Thyroid gland (tissue), 4 donors: Measurements from ENCODE around the gene PLAGL2. TPM values are rescaled to one million over a fixed set of nuclear protein-coding genes. Genes with fewer than 3 reads are reported as not detected.

Experiments used
- DNase-seq, 2 donors: peaks; one replicate each; pipeline ENCODE4 v3.0.0-alpha.2; 2019
- H3K27ac ChIP-seq, 3 donors: fragments of 200-600 bp; sonication (generic); 1 replicate in 2 of 3; 2 replicates in 1 of 3; pipeline ENCODE4 v1.5.1; 2016 to 2019; ENCODE audit warnings: mild to moderate bottlenecking in 1 of 3, moderate library complexity in 1 of 3
- H3K27me3 ChIP-seq: fragments of 200-600 bp; sonication (generic); one replicate; pipeline ENCODE4 v1.5.1; 2019
- H3K36me3 ChIP-seq, 2 donors: fragments of 200-600 bp; sonication (generic); one replicate each; pipeline ENCODE4 v1.5.1; 2016 to 2019
- H3K4me1 ChIP-seq, 2 donors: fragments of 200-600 bp; sonication (generic); one replicate each; pipeline ENCODE4 v1.5.1; 2017 to 2019
- H3K4me3 ChIP-seq, 3 donors: fragments of 200-600 bp; sonication (generic); replicated peaks in 1 of 3; 1 replicate in 2 of 3; 2 replicates in 1 of 3; pipeline ENCODE4 v1.5.1; 2016; ENCODE audit warnings: mild to moderate bottlenecking in 1 of 3
- H3K9me3 ChIP-seq: fragments of 200-600 bp; sonication (generic); one replicate; pipeline ENCODE4 v1.5.1; 2017
- POLR2A ChIP-seq, 2 donors: fragments of 450-650 bp; IDR thresholded peaks; one replicate each; pipeline ENCODE4 v1.6.1; 2017; ENCODE audit warnings: antibody characterized with exemption in 2 of 2, mild to moderate bottlenecking in 2 of 2, moderate library complexity in 1 of 2
- WGBS, 2 donors: methylation state at CpG; one replicate each; pipeline ENCODE4 v1.1.5; 2017; 5-methylcytosine and 5-hydroxymethylcytosine counted together
- intact Hi-C: fragments of 100-400 bp; cut with DNase I; formaldehyde crosslinking; loops from one replicate; pipeline ENCODE4 v1.15.1; 2023
- total RNA-seq, 4 donors: library from RNA; depleted of rRNA; stranded (reverse); fragments of >200 nt; gene quantifications; one replicate each; pipeline ENCODE4 v1.2.3, GENCODE V29; 2016
- TF ChIP-seq, protein P1 (sequence below), 6 experiments: fragments of 200-600 bp in 3 of 6; fragments of 450-650 bp in 3 of 6; sonication (generic) in 3 of 6; IDR thresholded peaks; one replicate each; pipeline ENCODE4 v1.5.1; 2016 to 2019; ENCODE audit warnings: antibody characterized with exemption in 6 of 6, mild to moderate bottlenecking in 2 of 6, inconsistent platforms in 1 of 6, moderate library complexity in 1 of 6

Gene PLAGL2
- total RNA-seq, 4 donors from 2014 or later: 6.5 to 11.7 (median 7.3) TPM

DNA sequence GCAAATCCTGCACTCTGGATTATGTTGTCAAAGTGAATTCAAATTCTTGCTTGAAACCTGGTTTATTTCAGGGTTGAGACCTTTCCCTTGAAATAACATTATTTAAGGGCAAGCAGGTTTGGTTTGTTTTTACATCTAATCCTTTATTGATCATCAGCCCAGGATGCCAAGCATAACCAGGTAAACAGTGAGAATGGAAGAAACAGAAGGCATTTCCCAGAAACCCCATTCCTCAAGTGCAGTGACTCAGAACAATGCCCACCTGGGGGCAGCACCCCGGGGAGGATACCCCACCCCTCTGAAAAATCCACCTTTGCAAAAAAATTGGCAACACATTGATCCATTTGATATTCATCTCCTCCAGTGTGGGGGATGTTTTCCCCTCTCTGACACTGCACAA lies 32.7 kb upstream of the PLAGL2 start:
- Histone ChIP-seq H3K4me3 (no peak overlapping the region), H3K27ac (peak overlapping the region; percentile 13 to 70 (median 46)), H3K4me1 (peaks cover 29 to 43% of the 10 kb centered on the region in 2 donors), H3K36me3 (peaks cover 3 to 4% of the 10 kb centered on the region in 2 donors), H3K9me3 (no peaks in the 10 kb centered on the region), H3K27me3 (no peaks in the 10 kb centered on the region)
- WGBS, 2 donors: 0 to 22% methylated on average over 1 of the region's 1 CpG
- TF ChIP-seq POLR2A (IDR thresholded peaks at IDR 0.05): no peak
- intact Hi-C loops: no loop called here
- DNase-seq: peak in 1 of 2 donors; percentile 6

DNA sequence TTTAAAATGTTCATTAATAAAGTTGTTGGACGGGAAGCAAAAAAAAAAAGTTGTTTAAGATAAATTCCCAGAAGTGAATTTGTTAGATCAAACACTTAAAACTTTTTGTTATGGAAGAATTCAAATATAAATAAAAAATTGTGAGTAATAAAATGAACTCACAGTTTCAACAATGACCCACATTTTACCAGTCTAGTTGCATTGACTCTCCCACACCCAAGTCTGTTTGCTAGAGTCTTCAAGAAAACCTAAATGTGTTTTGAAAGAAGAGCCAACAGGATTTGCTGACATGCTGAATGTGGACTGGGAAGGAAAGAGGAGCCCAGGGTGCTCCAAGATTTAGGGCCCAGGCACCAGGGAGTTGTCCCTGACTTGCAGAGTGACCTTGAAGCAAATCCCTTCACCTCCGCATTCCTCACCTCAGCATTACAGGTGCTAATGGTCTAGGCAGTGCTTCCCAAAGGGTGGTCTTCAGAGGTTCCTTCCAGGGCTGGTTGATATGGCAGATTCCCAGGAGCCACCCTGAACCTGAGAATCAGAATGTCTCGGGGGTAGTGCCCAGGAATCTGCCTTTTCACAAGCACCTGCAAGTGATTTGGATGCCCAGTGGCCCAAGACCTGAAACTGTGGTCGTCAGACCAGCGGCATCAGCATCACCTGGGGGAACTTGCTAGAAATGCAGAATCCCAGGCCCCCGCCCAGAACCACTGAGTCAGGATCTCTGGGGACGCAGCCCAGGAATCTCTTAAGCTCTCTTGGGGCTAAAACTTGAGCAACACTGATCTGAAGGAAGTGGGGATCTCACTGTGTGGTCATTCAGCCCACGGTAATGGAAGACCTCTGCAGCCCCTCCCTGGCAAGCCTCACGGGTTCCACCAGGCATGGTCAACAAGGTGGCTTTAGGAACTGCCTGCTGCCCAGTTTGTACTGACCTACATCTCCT lies 31.2 kb upstream of the PLAGL2 start:
- TF ChIP-seq, protein P1, sequence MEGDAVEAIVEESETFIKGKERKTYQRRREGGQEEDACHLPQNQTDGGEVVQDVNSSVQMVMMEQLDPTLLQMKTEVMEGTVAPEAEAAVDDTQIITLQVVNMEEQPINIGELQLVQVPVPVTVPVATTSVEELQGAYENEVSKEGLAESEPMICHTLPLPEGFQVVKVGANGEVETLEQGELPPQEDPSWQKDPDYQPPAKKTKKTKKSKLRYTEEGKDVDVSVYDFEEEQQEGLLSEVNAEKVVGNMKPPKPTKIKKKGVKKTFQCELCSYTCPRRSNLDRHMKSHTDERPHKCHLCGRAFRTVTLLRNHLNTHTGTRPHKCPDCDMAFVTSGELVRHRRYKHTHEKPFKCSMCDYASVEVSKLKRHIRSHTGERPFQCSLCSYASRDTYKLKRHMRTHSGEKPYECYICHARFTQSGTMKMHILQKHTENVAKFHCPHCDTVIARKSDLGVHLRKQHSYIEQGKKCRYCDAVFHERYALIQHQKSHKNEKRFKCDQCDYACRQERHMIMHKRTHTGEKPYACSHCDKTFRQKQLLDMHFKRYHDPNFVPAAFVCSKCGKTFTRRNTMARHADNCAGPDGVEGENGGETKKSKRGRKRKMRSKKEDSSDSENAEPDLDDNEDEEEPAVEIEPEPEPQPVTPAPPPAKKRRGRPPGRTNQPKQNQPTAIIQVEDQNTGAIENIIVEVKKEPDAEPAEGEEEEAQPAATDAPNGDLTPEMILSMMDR (IDR thresholded peaks at IDR 0.05): no peak
- TF ChIP-seq POLR2A (IDR thresholded peaks at IDR 0.05): no peak
- DNase-seq: no peak
- Histone ChIP-seq H3K27me3 (no peaks in the 10 kb centered on the region), H3K36me3 (peaks cover 12 to 13% of the 10 kb centered on the region in 2 donors), H3K4me1 (peaks cover 29 to 43% of the 10 kb centered on the region in 2 donors), H3K4me3 (no peak overlapping the region), H3K9me3 (no peaks in the 10 kb centered on the region), H3K27ac (peak overlapping the region; percentile 15 to 70 (median 46))
- WGBS, 2 donors: 85 to 90% methylated on average over 3 to 5 of the region's 9 CpGs
- intact Hi-C loops: no loop called here

DNA sequence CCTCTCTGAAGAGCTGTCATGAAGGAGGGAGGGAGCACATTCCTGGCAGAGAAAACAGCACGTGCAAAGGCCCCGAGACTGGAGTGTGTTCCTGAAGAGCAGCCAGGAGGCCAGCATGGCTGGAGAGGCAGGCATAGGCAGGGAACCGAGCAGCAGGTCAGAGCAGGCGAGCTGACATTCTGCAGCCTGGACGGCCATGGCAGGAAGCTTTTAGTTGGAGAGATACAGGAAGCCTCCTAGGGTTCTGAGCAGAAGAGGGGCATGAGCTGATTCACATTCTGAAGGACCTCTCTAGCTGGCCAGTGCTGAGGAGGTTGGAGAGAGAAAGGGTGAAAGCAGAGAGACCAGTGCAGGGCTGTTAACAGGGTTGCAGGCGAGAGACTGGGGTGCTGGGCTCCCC lies 29.9 kb upstream of the PLAGL2 start:
- Histone ChIP-seq H3K27me3 (no peaks in the 10 kb centered on the region), H3K4me1 (peaks cover 29 to 43% of the 10 kb centered on the region in 2 donors), H3K9me3 (no peaks in the 10 kb centered on the region), H3K27ac (peak overlapping the region in 1 of 3 donors; percentile 46), H3K4me3 (no peak overlapping the region), H3K36me3 (peaks cover 17 to 21% of the 10 kb centered on the region in 2 donors)
- TF ChIP-seq, protein P1 (IDR thresholded peaks at IDR 0.05): no peak
- TF ChIP-seq POLR2A (IDR thresholded peaks at IDR 0.05): no peak
- DNase-seq: peak in 1 of 2 donors; percentile 12
- 78 to 92% methylated on average over 6 of the region's 6 CpGs for WGBS, 2 donors
- intact Hi-C loops: no loop called here

DNA sequence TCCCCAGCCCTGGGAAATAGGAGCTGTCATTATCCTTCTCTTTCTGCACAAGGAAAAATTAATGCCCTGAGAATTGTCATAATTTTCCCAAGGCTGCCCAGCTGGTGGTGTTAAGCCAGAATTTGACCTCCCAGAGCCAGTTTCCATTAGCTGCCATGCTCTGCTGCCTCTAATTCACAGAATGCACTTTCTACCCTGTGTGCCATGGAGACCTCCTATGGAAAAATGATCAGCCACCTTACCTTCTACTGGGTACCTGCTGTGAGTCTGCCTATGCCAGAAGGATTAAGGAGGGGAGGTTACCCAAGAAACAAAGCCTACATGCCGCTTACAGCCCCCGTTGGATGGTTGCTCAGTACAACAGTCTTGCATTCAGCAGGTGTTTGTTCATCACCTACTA lies 29.3 kb upstream of the PLAGL2 start:
- Histone ChIP-seq H3K4me1 (peaks cover 29 to 43% of the 10 kb centered on the region in 2 donors), H3K4me3 (no peak overlapping the region), H3K27ac (no peak overlapping the region), H3K27me3 (no peaks in the 10 kb centered on the region), H3K9me3 (no peaks in the 10 kb centered on the region), H3K36me3 (peaks cover 20 to 21% of the 10 kb centered on the region in 2 donors)
- no peak for TF ChIP-seq POLR2A (IDR thresholded peaks at IDR 0.05)
- TF ChIP-seq, protein P1 (IDR thresholded peaks at IDR 0.05): no peak
- intact Hi-C loops: no loop called here
- 91 to 95% methylated on average over 2 of the region's 2 CpGs for WGBS, 2 donors
- no peak for DNase-seq

- H3K36me3 ChIP-seq: peaks cover 20 to 24% of the 10 kb centered on the region in 2 donors
These were observed 28.5 kb upstream of the PLAGL2 start for GRCh38 chr20:32236048-32236533.

More at GRCh38 chr20:32236048-32236533, 28.5 kb upstream of the PLAGL2 start:
- Histone ChIP-seq H3K27me3 (no peaks in the 10 kb centered on the region), H3K9me3 (no peaks in the 10 kb centered on the region), H3K4me1 (peaks cover 29 to 42% of the 10 kb centered on the region in 2 donors), H3K4me3 (no peak overlapping the region), H3K27ac (no peak overlapping the region)
- 96 to 98% methylated on average over 3 of the region's 3 CpGs for WGBS, 2 donors
- TF ChIP-seq, protein P1 (IDR thresholded peaks at IDR 0.05): no peak
- no peak for TF ChIP-seq POLR2A (IDR thresholded peaks at IDR 0.05)
- intact Hi-C loops: no loop called here
- DNase-seq: no peak
